HFF-Myc (cell line): ENCODE measurements around the gene IGFBP4.

Source experiments
- DNase-seq: peaks from one replicate; pipeline ENCODE4 v3.0.0-alpha.2; 2011; ENCODE audit warnings: low read depth; ENCODE audit errors: extremely low read depth
- H3K4me3 ChIP-seq: replicated peaks from 2 replicates; pipeline ENCODE4 v1.5.1; 2011; ENCODE audit warnings: low read depth, mild to moderate bottlenecking, control low read depth, low read length
- CTCF ChIP-seq: IDR thresholded peaks from 2 replicates; pipeline ENCODE4 v1.5.1; 2012; ENCODE audit warnings: mild to moderate bottlenecking, low read depth, low read length, control low read depth; ENCODE audit errors: missing control alignments

Gene IGFBP4

GRCh38 chr17:40448639-40449261 lies 5.5 kb downstream of the IGFBP4 start:
- DNase-seq: no peak
- TF ChIP-seq CTCF: no peak
- 0 out of 2 replicates have a peak overlapping the region, but pooled peaks have one; percentile 86 for H3K4me3 ChIP-seq

GRCh38 chr17:40450175-40450574 lies 6.9 kb downstream of the IGFBP4 start:
- DNase-seq: no peak
- peak; percentile 66 for TF ChIP-seq CTCF
- H3K4me3 ChIP-seq: no peak overlapping the region

- no peak for DNase-seq
- no peak overlapping the region for H3K4me3 ChIP-seq
- no peak for TF ChIP-seq CTCF
Measured at GRCh38 chr17:40451420-40451819, 8.2 kb downstream of the IGFBP4 start.

- TF ChIP-seq CTCF: no peak
Measured at GRCh38 chr17:40452216-40452787, 9.1 kb downstream of the IGFBP4 start.

GRCh38 chr17:40452921-40453378 lies 9.7 kb downstream of the IGFBP4 start:
- no peak for TF ChIP-seq CTCF
- H3K4me3 ChIP-seq: no peak overlapping the region
- no peak for DNase-seq

More at GRCh38 chr17:40452216-40452787, 9.1 kb downstream of the IGFBP4 start:
- H3K4me3 ChIP-seq: no peak overlapping the region
- no peak for DNase-seq

- no peak overlapping the region for H3K4me3 ChIP-seq
- TF ChIP-seq CTCF: no peak
- peak; percentile 81 for DNase-seq
Measured at GRCh38 chr17:40453881-40454612, 10.8 kb downstream of the IGFBP4 start.
